HG03159 (cell line): ENCODE data around the gene ME3.

ENCODE experiments used
- ATAC-seq: cut with Tn5 transposase; IDR thresholded peaks from one replicate; pipeline ENCODE4 v1.9.1; 2021; ENCODE audit warnings: mild to moderate bottlenecking, moderate library complexity; ENCODE audit not compliant: unreplicated experiment

Gene ME3

GRCh38 chr11:86395061-86395551 is 277.3 kb downstream of the ME3 start:
- no peak for ATAC-seq
